DOHH2 (cell line): Measurements from ENCODE around the gene MRTFA.

Experiments used
- EZH2phosphoT487 ChIP-seq: fragments of 200-600 bp; sonication (generic); IDR thresholded peaks from 2 replicates; pipeline ENCODE4 v1.6.1; 2017; ENCODE audit warnings: borderline replicate concordance, mild to moderate bottlenecking, antibody characterized with exemption, low read length, moderate library complexity, mixed read lengths
- TF ChIP-seq, protein P1 (sequence below): fragments of 200-600 bp; sonication (generic); IDR thresholded peaks from one replicate; pipeline ENCODE4 v1.5.1; 2014; ENCODE audit warnings: antibody characterized with exemption, mild to moderate bottlenecking, low read depth, low read length; ENCODE audit not compliant: poor library complexity, severe bottlenecking

GRCh38 chr22:40648386-40648785 is 11.9 kb upstream of the MRTFA start:
- TF ChIP-seq, protein P1, sequence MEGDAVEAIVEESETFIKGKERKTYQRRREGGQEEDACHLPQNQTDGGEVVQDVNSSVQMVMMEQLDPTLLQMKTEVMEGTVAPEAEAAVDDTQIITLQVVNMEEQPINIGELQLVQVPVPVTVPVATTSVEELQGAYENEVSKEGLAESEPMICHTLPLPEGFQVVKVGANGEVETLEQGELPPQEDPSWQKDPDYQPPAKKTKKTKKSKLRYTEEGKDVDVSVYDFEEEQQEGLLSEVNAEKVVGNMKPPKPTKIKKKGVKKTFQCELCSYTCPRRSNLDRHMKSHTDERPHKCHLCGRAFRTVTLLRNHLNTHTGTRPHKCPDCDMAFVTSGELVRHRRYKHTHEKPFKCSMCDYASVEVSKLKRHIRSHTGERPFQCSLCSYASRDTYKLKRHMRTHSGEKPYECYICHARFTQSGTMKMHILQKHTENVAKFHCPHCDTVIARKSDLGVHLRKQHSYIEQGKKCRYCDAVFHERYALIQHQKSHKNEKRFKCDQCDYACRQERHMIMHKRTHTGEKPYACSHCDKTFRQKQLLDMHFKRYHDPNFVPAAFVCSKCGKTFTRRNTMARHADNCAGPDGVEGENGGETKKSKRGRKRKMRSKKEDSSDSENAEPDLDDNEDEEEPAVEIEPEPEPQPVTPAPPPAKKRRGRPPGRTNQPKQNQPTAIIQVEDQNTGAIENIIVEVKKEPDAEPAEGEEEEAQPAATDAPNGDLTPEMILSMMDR = no peak
- TF ChIP-seq EZH2phosphoT487 = no peak
